NCI-H146 treated with DMSO at 0.1 percent for 48 hours (cell line): ENCODE results near the gene ZNF79.

Experiments used
- DNase-seq: peaks from one replicate; lab custom pipeline; 2025; ENCODE audit not compliant: unreplicated experiment; lab: John Stamatoyannopoulos, UW

ZNF79 gene

DNA sequence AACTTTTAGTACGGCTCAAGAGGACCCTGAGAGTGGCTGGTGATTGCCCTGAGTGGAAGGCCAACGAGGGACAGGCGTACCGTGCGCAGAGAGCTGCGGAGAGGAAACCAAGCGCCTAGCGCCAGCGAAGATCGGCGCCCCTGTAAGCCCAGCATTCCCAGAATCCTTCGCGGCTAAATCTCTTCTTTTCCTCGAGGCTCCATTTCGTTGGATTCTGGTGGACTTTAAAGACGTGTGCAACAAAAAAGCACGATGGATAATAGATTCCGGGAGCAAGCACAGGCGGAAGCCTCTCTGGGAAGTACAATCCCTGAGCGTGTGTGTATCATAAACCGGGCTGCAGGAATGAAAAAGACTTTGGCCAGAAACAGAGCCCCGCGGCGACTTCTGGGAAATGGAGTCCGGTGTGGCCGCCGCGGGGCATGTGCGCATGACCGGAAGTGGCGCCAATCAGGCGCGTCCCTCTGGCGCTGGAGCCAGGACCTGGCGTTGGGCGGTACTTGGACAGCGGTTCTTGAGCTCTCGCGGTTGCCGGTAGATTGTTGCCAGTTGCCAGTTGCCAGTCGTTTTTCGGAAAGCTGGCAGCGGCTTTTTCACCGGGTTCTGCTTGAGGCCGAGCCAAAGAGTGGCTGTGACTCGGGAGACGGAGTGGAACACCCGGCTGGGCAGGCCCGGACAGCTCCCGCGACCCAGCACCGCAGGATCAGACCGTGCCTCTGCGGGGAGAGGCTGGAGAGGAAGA, at the start of gene ZNF79:
TSS of gene ZNF79 (plus strand) at position 449 of the 742 bp plus-strand sequence. CDS start 406 bp downstream, outside the sequence.
- DNase-seq, result peak; percentile 64

GRCh38 chr9:127380479-127380878, 43.7 kb upstream of the ZNF79 start:
- no peak for DNase-seq

- DNase-seq, result no peak
Measured at GRCh38 chr9:127382541-127382940, 41.6 kb upstream of the ZNF79 start.

DNA sequence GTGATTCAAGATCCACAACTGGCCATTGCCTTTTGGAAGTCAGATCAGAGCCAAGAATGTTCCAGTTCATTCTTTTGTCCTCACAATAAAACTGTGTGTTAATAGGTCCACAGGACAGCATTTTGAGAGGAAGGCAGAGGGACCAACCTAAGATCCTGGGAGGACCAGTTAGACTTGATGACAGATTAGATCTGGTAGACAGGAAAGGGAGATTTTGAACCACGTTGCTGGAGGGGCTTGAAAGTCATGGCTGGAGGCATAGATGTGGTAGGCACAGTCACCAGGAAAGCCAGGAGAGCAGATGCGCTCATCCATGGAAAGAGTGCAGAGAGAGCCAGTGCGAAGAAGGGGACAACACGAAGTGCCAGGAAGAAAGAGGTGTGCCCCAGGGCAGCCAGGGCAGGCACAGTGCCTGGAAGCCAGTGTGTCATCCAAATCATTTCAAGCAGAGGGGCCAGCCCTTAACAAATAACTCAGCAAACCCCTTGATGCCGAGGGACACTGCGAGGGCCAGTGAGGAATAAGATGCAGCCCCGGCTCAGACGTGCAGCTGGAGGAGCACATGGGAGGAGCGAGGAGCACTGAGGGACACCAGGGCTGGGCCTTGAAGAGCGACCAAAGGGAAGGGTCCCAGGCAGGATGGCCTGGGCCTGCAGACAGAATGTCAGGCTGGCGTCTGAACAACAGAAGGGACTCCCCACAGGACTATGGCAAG, 40.0 kb upstream of the ZNF79 start:
- DNase-seq, result no peak

- no peak for DNase-seq
Measured at GRCh38 chr9:127384901-127385300, 39.3 kb upstream of the ZNF79 start.

GRCh38 chr9:127386249-127386648, 37.9 kb upstream of the ZNF79 start:
- DNase-seq, result no peak

DNA sequence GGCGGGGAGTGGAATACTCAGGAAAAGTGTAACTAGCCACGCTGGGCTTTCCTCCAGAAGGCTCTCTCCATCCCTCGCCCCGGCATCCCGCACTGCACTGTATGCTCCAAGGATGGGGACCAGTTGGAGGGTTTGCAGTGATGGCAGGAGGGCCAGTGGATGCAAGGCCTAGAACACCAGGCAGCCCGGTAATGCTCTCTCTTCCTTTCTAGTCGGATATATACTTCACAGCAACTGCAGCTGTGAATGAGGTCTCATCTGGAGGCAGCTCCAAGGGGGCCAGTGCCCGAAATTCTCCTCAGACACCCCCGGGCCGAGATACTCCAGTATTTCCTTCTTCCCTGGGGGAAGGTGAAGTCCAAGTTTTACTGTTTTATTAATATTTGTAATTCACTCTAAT, 37.2 kb upstream of the ZNF79 start:
- no peak for DNase-seq

GRCh38 chr9:127388037-127388855, 35.9 kb upstream of the ZNF79 start:
- no peak for DNase-seq

DNA sequence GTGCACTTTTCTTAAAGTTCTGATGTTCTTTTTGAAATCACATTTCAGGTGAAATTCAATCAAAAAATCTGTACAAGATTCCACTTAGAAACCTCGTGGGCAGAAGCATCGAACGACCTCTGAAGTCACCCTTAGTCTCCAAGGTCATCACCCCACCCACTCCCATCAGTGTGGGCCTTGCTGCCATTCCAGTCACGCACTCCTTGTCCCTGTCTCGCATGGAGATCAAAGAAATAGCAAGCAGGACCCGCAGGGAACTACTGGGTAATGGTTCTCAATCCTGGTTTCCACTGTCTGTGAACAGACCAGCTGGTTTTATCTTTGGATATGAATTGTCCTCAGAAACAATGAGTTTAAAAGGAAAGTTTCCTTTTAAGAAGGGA, 35.3 kb upstream of the ZNF79 start:
- no peak for DNase-seq

- no peak for DNase-seq
Measured at GRCh38 chr9:127389381-127390247, 34.6 kb upstream of the ZNF79 start.

- DNase-seq, result no peak
Measured at GRCh38 chr9:127390248-127390545, 34.0 kb upstream of the ZNF79 start.

DNA sequence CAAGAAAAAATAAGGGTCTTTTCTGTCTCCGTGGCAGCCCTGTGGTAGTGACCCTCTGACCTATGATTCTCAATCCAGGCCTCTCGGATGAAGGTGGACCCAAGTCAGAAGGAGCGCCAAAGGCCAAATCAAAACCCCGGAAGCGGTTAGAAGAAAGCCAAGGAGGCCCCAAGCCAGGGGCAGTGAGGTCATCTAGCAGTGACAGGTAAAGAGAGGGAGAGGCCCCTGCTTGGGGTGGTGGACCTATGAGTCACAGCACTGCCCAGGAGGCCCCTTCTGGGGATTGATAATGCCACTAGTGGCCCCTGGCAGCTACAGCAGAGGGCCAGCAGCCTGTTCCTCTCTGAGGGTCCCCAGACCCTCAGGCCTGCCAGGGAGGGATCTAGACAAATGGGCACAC, 33.6 kb upstream of the ZNF79 start:
- DNase-seq, result no peak

DNA sequence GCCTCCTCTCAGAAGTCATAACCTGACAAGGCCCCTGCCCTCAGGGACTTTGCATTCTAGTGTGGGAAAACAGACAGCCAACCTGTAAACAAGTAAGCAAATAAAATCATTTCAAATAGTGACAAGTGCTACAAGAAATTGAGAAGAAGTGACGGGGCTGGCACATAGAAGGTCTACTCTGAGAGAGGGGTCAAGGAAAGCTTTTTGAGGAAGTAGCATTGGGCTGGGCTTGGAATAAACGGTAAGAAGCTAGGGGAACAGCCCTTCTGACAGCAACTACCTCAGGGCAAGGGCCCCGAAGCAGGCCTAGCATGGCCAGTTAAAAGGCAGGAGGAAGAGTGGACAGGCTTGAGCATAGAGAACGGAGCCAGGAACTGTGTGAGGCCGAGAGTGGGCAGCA, 32.0 kb upstream of the ZNF79 start:
- DNase-seq, result no peak

GRCh38 chr9:127392976-127393375, 31.2 kb upstream of the ZNF79 start:
- no peak for DNase-seq

DNA sequence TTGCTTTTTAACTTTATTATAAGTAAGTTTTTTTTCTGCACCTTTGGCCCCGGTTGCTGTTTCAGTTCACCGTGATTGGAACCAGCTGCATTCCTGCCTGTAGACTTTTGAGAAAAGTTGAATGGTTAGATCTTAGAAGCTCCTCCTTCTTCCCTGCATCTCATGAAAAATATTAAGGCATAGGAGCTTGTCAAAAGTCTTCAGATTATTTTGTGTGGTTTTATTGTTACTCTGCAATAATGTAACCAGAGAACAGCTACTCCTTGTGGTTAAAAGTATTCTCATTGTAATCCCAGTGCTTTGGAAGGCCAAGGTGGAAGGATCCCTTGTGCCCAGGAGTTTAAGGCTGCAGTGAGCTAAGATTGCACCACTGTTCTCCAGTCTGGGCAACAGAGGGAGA, 30.5 kb upstream of the ZNF79 start:
- no peak for DNase-seq

GRCh38 chr9:127395497-127396252, 28.5 kb upstream of the ZNF79 start:
- DNase-seq, result no peak

DNA sequence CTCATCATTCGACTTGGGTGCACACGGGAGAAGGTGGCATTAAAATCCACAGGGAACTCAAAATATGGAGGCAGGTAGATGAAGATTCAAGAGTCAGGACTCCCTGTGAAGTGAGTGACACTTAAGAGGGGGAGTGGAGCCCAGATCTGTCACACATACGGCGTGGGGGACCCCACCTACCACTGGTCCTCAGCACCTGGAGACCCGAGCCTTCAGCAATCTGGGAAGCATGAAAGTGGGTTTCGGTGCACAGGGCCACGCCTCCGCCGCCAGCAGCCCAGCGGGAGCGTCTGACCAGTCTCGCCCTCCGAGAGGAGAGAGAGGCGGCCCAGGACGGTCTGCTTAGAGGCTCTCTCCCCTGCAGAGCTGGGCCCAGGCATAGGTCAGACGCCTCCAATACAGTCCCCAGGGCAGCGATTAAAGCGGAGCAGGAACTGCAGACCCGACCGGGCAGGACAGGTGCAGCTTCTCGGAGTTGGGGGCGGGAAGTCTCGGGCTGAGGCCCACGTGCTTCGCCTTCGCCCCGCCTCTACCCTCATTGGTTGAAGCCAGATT, 27.9 kb upstream of the ZNF79 start:
- DNase-seq, result no peak

- peak; percentile 96 for DNase-seq
Measured at GRCh38 chr9:127396808-127397645, 27.2 kb upstream of the ZNF79 start, which contains the start of gene SLC2A8. TSS of gene SLC2A8 (plus strand) at chr9:127397169. CDS start at chr9:127397231, 62 bp downstream.
